Caki2 (cell line): Measurements from ENCODE around the gene ZNRF4. TPM values are rescaled to one million over a fixed set of nuclear protein-coding genes. Genes with fewer than 3 reads are reported as not detected.
"Not testable (repeated sequence)": the region's sequence is repeated elsewhere in the genome, so short reads cannot be mapped to it uniquely, and the experiment has no call there.

Source experiments
- DNase-seq: peaks from one replicate; pipeline ENCODE4 v3.0.0-alpha.2; 2015; ENCODE audit warnings: low read depth
- in situ Hi-C: cut with HindIII; loops from 2 replicates; pipeline ENCODE4 v1.10.0; 2016; ENCODE audit warnings: low sequenced_read_pairs, low pct_unique_long_range_greater_than_20kb, mixed read lengths
- total RNA-seq: library from RNA; depleted of rRNA; stranded (reverse); fragments of >200 nt; shearing (Covaris generic); gene quantifications from 2 replicates; pipeline ENCODE4 v1.2.3, GENCODE V29; 2014; ENCODE audit warnings: low replicate concordance

Gene ZNRF4
- total RNA-seq, 1 experiment from 2014 or later = not detected

GRCh38 chr19:5436948-5437306, 18.3 kb upstream of the ZNRF4 start:
- in situ Hi-C loops = no loop called here
- no peak for DNase-seq

DNA sequence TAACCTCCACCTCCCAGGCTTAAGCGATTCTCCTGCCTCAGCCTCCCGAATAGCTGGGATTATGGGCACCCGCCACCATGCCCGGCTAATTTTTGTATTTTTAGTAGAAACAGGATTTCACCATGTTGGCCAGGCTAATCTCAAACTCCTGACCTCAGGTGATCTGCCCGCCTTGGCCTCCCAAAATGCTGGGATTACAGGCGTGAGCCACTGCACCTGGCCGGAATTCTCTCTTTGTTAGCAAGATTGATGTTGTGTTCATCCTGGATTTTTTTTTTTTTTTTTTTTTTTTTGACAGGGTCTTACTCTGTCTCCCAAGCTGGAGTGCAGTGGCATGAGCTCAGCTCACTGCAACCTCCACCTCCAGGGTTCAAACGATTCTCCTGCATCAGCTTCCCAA, 16.5 kb upstream of the ZNRF4 start:
- in situ Hi-C loops, DNase-seq: not testable (repeated sequence)

DNA sequence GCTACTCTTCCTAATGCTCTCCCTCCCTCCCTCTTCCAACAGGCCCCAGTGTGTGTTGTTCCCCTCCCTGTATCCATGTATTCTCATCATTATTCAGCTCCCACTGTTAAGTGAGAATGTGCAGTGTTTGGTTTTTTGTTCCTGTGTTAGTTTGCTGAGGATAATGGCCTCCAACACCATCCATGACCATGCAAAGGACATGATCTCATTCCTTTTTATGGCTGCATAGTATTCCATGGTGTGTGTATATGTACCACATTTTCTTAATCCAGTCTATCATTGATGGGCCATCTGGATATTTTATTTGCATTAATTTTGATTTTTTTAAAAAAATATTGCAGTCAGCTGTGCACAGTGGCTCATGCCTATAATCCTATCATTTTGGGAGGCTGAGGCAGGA, 15.8 kb upstream of the ZNRF4 start:
- in situ Hi-C loops = no loop called here
- no peak for DNase-seq

GRCh38 chr19:5440299-5440698, 14.9 kb upstream of the ZNRF4 start:
- in situ Hi-C loops = no loop called here

GRCh38 chr19:5443723-5444122, 11.5 kb upstream of the ZNRF4 start:
- in situ Hi-C loops = no loop called here
- no peak for DNase-seq

More at GRCh38 chr19:5440299-5440698, 14.9 kb upstream of the ZNRF4 start:
- no peak for DNase-seq

DNA sequence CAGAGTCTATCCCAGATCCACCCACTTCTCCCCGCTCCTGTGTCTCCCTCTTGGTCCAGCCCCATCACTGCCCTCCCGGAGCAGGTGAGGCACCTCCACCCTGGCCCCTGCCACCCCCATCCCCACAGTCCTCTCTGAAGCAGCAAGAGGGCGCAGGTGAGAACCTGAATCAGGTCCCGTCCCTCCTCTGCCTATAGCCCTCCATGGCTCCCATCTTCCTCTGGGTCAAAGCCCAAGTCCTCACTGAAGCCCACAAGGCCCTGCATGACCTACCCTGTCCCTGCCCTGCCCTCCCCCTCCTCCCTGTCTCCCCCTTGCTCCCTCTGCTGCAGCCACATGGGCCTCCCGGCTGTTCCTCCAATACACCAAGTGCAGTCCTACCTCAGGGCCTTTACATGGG, 10.8 kb upstream of the ZNRF4 start:
- DNase-seq = no peak
- in situ Hi-C loops = no loop called here

GRCh38 chr19:5445071-5445470, 10.1 kb upstream of the ZNRF4 start:
- in situ Hi-C loops = no loop called here

GRCh38 chr19:5445561-5446055, 9.6 kb upstream of the ZNRF4 start:
- no peak for DNase-seq
- in situ Hi-C loops = no loop called here

More at GRCh38 chr19:5445071-5445470, 10.1 kb upstream of the ZNRF4 start:
- no peak for DNase-seq

- peak; percentile 13 for DNase-seq
- in situ Hi-C loops = no loop called here
Measured at GRCh38 chr19:5447700-5448311, 7.4 kb upstream of the ZNRF4 start.

GRCh38 chr19:5448374-5448773, 6.8 kb upstream of the ZNRF4 start:
- no peak for DNase-seq
- in situ Hi-C loops = no loop called here

- in situ Hi-C loops = no loop called here
- no peak for DNase-seq
Measured at GRCh38 chr19:5450482-5451126, 4.6 kb upstream of the ZNRF4 start.

GRCh38 chr19:5451494-5451893, 3.7 kb upstream of the ZNRF4 start:
- in situ Hi-C loops = no loop called here

DNA sequence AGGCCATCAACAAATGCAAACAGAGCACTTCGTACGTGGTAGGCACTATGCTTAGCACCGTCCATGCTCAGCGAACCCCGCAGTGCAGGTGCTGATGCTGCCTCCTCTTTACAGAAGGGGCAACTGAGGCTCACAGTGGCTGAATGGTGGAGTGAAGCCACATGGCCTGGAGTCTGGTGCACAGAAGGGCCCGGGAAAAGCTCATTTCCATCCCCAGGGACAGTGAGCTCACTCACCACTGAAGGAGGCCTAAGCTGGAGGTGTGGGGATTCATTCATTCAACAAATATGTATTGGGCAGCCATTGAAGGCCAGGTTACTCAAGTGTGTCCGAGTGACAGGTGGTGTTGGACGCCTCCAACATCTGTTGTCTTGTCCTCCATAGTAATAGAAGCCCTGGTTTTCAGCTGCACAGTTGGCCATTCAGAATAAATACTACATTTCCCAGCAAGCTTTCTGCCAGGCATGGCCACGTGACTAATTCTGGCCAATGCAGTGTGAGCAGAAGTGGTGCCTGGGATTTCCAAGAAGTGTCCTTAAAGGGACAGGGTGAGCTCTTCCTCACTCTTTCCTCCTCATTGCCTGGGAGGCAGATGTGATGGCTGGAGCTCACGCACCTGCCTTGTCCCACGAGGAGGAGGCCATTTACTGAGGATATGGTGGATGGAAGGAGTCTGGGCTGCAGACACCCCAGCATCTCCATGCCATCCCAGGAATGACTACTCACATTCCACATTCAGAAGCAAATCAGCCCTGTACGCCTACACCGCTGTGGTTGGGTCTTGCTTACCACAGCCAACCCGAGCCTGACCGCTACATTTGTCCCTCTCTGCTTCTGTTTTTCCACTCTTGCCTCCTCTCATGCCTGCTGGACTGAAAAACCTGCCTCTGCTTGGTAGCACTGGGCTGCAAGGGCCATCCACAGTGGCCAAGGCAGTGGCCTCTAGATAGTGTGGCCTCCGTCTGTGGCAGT, 2.3 kb upstream of the ZNRF4 start:
- DNase-seq = peak; percentile 11
- in situ Hi-C loops = no loop called here

More at GRCh38 chr19:5451494-5451893, 3.7 kb upstream of the ZNRF4 start:
- DNase-seq = no peak

DNA sequence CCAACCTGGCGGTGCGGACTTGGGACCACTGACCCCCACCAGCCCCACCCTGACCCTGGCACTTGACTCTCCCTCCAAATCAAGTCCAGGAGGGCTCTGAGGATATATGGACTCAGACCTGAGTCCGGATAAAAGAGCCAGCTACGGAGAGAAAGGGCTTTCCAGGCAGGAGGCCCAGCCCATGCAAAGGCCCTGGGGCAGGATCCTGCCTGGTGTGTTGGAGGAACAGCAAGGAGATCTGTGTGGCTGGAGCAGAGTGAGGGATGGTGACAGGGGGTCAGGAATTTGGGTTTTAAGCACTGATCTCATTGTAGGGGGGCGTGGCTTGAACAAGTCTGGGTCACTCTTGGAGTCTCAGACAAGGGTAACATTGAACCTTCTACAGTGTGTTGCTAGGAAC, 474 bp upstream of the ZNRF4 start:
- in situ Hi-C loops = no loop called here

DNA sequence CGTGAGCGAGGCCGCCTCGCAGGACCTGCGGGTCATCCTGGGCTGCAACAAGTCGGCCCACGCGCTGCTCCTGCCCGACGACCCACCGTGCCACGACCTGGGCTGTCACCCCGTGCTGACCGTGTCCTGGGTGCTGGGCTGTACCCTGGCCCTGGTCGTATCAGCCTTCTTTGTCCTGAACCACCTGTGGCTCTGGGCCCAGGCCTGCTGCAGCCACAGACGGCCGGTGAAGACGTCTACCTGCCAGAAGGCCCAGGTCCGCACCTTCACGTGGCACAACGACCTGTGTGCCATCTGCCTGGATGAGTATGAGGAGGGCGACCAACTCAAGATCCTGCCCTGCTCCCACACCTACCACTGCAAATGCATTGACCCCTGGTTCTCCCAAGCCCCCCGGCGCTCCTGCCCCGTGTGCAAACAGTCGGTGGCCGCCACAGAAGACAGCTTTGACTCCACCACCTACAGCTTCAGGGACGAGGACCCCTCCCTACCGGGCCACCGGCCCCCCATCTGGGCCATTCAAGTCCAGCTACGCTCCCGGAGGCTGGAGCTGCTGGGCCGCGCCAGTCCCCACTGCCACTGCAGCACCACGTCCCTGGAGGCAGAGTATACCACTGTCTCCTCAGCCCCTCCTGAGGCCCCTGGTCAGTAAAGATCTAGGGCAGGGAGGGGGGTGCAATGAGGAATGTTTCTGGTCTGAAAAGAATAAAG, 1.1 kb downstream of the ZNRF4 start:
- in situ Hi-C loops = no loop called here
- DNase-seq = no peak

More for the DNA sequence above, 474 bp upstream of the ZNRF4 start:
- DNase-seq = no peak

DNA sequence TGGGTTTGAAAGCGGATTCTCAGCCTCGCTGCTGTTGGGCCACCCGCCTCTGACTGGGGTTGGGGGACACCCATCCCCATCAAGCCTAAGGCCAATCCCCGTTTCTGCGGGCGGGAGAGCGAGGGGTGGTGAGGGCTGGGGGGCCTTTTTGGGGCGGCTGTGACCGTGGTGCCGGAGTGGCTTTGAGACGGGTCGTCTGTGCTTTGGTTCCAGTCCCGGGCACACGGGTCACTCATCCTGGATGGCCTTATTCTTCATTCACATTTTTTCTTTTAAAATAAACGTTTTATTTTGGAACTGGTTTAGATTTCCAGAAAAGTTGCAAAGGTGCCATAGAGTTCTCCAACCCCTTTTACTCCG, 1.6 kb downstream of the ZNRF4 start:
- in situ Hi-C loops = no loop called here

DNA sequence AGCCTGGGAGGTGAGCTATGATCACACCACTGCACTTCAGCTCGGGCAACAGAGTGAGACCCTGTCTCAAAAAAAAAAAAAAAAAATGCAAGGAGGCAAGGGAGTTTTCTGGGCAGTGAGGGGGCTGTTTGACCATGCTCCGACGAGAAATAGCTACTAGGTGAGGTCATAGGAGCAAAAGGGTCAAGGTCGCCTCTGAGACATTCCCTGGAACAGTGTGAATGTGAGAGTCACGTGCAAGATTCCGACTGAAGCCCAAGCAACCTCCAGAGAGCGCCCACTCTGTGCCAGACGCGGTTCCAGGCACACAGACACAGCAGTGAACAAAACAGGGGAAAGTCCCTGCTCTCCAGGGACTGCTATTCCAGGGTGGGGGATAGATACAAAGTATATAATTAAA, 2.5 kb downstream of the ZNRF4 start:
- no peak for DNase-seq
- in situ Hi-C loops = no loop called here

More for the DNA sequence above, 1.6 kb downstream of the ZNRF4 start:
- no peak for DNase-seq

GRCh38 chr19:5458420-5458819, 3.2 kb downstream of the ZNRF4 start:
- in situ Hi-C loops = no loop called here
- no peak for DNase-seq
